B cell (primary cell): ENCODE results near the gene AFAP1L1. TPM values are rescaled to one million over a fixed set of nuclear protein-coding genes. Genes with fewer than 3 reads are reported as not detected.

Experiments
- ATAC-seq: fragments of 200-7000 bp; cut with Tn5 transposase; one replicate; pipeline ENCODE4 v1.10.0; 2021; ENCODE audit warnings: low read depth, mild to moderate bottlenecking, moderate number of reproducible peaks, moderate library complexity
- CTCF ChIA-PET: fragments of 350-600 bp; sonication (Branson Sonifier 250); formaldehyde crosslinking; loops from one replicate; lab custom pipeline; 2021; ENCODE audit warnings: antibody characterized with exemption, inconsistent platforms; lab: Charles Lee
- POLR2A ChIA-PET: fragments of 350-600 bp; sonication (Branson Sonifier 250); formaldehyde crosslinking; loops from one replicate; lab custom pipeline; 2021; ENCODE audit warnings: antibody characterized with exemption; lab: Charles Lee
- DNase-seq: peaks from one replicate; pipeline ENCODE4 v3.0.0; 2013
- H2AFZ ChIP-seq: 2 replicates; pipeline ENCODE4 v1.6.1; 2012; ENCODE audit warnings: mild to moderate bottlenecking, low read depth, low read length; ENCODE audit not compliant: insufficient read depth, poor library complexity, severe bottlenecking
- H3K27ac ChIP-seq, 2 donors: 1 replicate in 1 of 2; 2 replicates in 1 of 2; pipeline ENCODE4 v1.5.1; 2012 to 2013; ENCODE audit warnings: low read length in 2 of 2, mild to moderate bottlenecking in 2 of 2, moderate library complexity in 1 of 2
- H3K27me3 ChIP-seq, 4 experiments: fragments of 200-600 bp in 1 of 4; sonication (generic) in 1 of 4; replicated peaks in 1 of 4; 1 replicate in 2 of 4; 2 replicates in 2 of 4; pipeline versions ENCODE4 v1.6.1 to v1.7.0; 2013 to 2016; ENCODE audit warnings: low read length in 3 of 4, mild to moderate bottlenecking in 2 of 4, mixed read lengths in 1 of 4, moderate library complexity in 1 of 4; ENCODE audit not compliant: insufficient read depth in 4 of 4, control insufficient read depth in 3 of 4; ENCODE audit errors: control extremely low read depth in 1 of 4
- H3K36me3 ChIP-seq, 2 experiments: replicated peaks in 1 of 2; 1 replicate in 1 of 2; 2 replicates in 1 of 2; pipeline versions ENCODE4 v1.6.1 to v1.7.1; 2013; ENCODE audit warnings: low read length in 1 of 2; ENCODE audit not compliant: insufficient read depth in 2 of 2, control insufficient read depth in 1 of 2; ENCODE audit errors: control extremely low read depth in 1 of 2, extremely low read depth in 1 of 2
- H3K4me1 ChIP-seq, 2 donors: fragments of 200-600 bp in 1 of 2; sonication (generic) in 1 of 2; 1 replicate in 1 of 2; 2 replicates in 1 of 2; pipeline versions ENCODE4 v1.5.1 to v1.6.1; 2013 to 2017; ENCODE audit warnings: low read length in 2 of 2; ENCODE audit not compliant: control insufficient read depth in 2 of 2, insufficient read depth in 2 of 2
- H3K4me2 ChIP-seq: replicated peaks from 2 replicates; pipeline ENCODE3; 2012; ENCODE audit warnings: mild to moderate bottlenecking, low read depth, low read length; ENCODE audit not compliant: poor library complexity, severe bottlenecking
- H3K4me3 ChIP-seq, 5 experiments: fragments of 200-600 bp in 1 of 5; sonication (generic) in 1 of 5; 1 replicate in 3 of 5; 2 replicates in 2 of 5; pipeline versions ENCODE4 v1.5.1 to v1.7.0; 2011 to 2016; ENCODE audit warnings: low read length in 4 of 5, mild to moderate bottlenecking in 4 of 5, low read depth in 2 of 5, control low read depth in 1 of 5, moderate library complexity in 1 of 5; ENCODE audit not compliant: insufficient read depth in 1 of 5; ENCODE audit errors: control extremely low read depth in 1 of 5, extremely low read depth in 1 of 5
- H3K79me2 ChIP-seq: fragments of 200-600 bp; sonication (generic); one replicate; pipeline ENCODE4 v1.6.0; 2016; ENCODE audit warnings: low read length; ENCODE audit not compliant: control insufficient read depth, insufficient read depth
- H3K9ac ChIP-seq: fragments of 200-600 bp; sonication (generic); 2 replicates; pipeline ENCODE4 v1.6.1; 2017; ENCODE audit warnings: mild to moderate bottlenecking, low read length, moderate library complexity
- H3K9me3 ChIP-seq, 3 donors: one replicate each; pipeline versions ENCODE4 v1.6.1 to v1.7.1; 2013; ENCODE audit warnings: low read length in 2 of 3; ENCODE audit not compliant: control insufficient read depth in 2 of 3, insufficient read depth in 1 of 3; ENCODE audit errors: control extremely low read depth in 1 of 3
- H4K20me1 ChIP-seq: 2 replicates; pipeline ENCODE4 v1.6.0; 2012; ENCODE audit warnings: mild to moderate bottlenecking, low read length; ENCODE audit not compliant: insufficient read depth, control insufficient read depth, poor library complexity, severe bottlenecking
- H3K27ac Mint-ChIP-seq: one replicate; pipeline ENCODE4 v1.8.0; 2021; ENCODE audit warnings: mixed read lengths
- H3K27me3 Mint-ChIP-seq: one replicate; pipeline ENCODE4 v1.8.0; 2021; ENCODE audit warnings: mixed read lengths
- H3K4me1 Mint-ChIP-seq: one replicate; pipeline ENCODE4 v1.8.0; 2021; ENCODE audit warnings: mixed read lengths
- H3K4me3 Mint-ChIP-seq: one replicate; pipeline ENCODE4 v1.8.0; 2021; ENCODE audit warnings: mixed read lengths
- H3K9me3 Mint-ChIP-seq: one replicate; pipeline ENCODE4 v1.8.0; 2022; ENCODE audit warnings: mixed read lengths; ENCODE audit not compliant: insufficient read depth
- EZH2 ChIP-seq: IDR thresholded peaks from 2 replicates; pipeline ENCODE4 v1.6.1; 2012; ENCODE audit warnings: borderline replicate concordance, low read depth, mild to moderate bottlenecking, moderate library complexity, low read length; ENCODE audit not compliant: insufficient read depth, poor library complexity, severe bottlenecking
- WGBS: methylation state at CpG from one replicate; pipeline ENCODE4 v1.1.5; 2013; ENCODE audit warnings: missing lambda C conversion rate; ENCODE audit not compliant: insufficient coverage; 5-methylcytosine and 5-hydroxymethylcytosine counted together
- intact Hi-C: fragments of 100-400 bp; cut with micrococcal nuclease; formaldehyde crosslinking; loops from one replicate; pipeline ENCODE4 v1.10.0; 2022
- polyA plus RNA-seq: library from polyadenylated mRNA; depleted of rRNA; stranded (reverse); fragments of >200 nt; gene quantifications from 2 replicates; pipeline ENCODE4 v1.2.3, GENCODE V29; 2012
- total RNA-seq, 2 donors: library from RNA; stranded (reverse); fragments of 120-200 nt in 1 of 2; gene quantifications; 1 replicate in 1 of 2; 2 replicates in 1 of 2; pipeline versions ENCODE4 v1.2.3 to v1.2.4, GENCODE V29; 2013 to 2022
- TF ChIP-seq, protein P1 (sequence below): fragments of 200-600 bp; IDR thresholded peaks from one replicate; pipeline ENCODE4 v1.8.0; 2022; ENCODE audit warnings: antibody characterized with exemption, mild to moderate bottlenecking

The AFAP1L1 gene
- total and polyA plus RNA-seq, 2 donors (not counting 1 experiment from before 2014, with no cell fraction given): not detected

DNA sequence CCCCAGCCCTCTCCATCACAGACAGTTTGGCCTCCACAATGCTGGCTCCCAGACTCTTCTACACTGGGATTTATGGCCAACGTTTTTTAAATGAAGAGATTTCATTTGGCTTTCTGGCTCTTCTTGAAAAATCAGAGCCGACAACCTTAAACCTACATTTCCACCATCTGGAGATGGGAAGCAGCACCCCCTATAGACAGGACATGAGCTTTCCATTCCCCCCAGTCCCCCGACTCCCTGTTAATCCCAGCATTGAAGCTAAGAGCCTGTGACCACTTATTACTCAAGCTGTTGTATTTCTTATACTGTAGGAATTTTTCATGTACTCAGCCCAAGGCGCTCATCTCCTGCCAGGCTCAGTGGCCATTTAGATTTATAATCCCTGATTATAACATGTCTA lies 34.0 kb upstream of the AFAP1L1 start:
- Histone ChIP-seq H4K20me1 (no peaks in the 10 kb centered on the region), H2AFZ (no peak overlapping the region), H3K36me3 (no peaks in the 10 kb centered on the region), H3K27ac (no peak overlapping the region), H3K4me3 (no peak overlapping the region), H3K9me3 (peaks cover 0 to 15% (median 0%) of the 10 kb centered on the region in 3 donors), H3K4me2 (no peak overlapping the region), H3K27me3 (peaks cover 0 to 6% (median 0%) of the 10 kb centered on the region in 4 experiments), H3K9ac (no peak overlapping the region), H3K4me1 (peaks cover 7 to 10% of the 10 kb centered on the region in 2 donors), H3K79me2 (no peaks in the 10 kb centered on the region)
- Mint-ChIP-seq H3K4me1 (peaks cover 10% of the 10 kb centered on the region), H3K4me3 (no peak overlapping the region), H3K27ac (no peak overlapping the region), H3K27me3 (peaks cover 34% of the 10 kb centered on the region), H3K9me3 (no peaks in the 10 kb centered on the region)
- CTCF ChIA-PET: no interaction called here
- 80% methylated on average over 1 of the region's 4 CpGs for WGBS
- TF ChIP-seq, protein P1, sequence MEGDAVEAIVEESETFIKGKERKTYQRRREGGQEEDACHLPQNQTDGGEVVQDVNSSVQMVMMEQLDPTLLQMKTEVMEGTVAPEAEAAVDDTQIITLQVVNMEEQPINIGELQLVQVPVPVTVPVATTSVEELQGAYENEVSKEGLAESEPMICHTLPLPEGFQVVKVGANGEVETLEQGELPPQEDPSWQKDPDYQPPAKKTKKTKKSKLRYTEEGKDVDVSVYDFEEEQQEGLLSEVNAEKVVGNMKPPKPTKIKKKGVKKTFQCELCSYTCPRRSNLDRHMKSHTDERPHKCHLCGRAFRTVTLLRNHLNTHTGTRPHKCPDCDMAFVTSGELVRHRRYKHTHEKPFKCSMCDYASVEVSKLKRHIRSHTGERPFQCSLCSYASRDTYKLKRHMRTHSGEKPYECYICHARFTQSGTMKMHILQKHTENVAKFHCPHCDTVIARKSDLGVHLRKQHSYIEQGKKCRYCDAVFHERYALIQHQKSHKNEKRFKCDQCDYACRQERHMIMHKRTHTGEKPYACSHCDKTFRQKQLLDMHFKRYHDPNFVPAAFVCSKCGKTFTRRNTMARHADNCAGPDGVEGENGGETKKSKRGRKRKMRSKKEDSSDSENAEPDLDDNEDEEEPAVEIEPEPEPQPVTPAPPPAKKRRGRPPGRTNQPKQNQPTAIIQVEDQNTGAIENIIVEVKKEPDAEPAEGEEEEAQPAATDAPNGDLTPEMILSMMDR: no peak
- DNase-seq (no peak), ATAC-seq (no peak)
- intact Hi-C loops: no loop called here
- POLR2A ChIA-PET: no interaction called here

DNA sequence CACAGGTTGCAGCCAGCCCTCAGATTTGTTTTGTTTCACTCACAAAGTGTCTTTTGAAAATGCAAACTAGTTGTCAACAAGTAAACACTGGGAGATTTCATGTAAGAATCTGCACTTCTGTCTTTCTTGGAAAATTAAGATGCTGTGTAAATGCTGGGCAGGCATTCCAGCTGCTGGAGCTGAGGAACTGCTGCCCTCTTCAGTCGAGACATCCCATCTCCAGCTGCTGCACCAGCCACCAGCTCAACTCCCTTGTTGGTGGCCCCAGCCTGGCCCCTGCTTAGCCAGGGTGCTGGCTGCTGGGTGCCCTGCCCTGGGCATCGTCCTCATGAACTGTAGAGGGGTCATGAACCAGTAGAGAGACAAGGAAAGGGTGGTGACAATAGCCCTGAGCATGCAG lies 33.1 kb upstream of the AFAP1L1 start:
- Mint-ChIP-seq H3K27ac (no peak overlapping the region), H3K4me3 (no peak overlapping the region), H3K4me1 (peaks cover 10% of the 10 kb centered on the region), H3K27me3 (peaks cover 32% of the 10 kb centered on the region), H3K9me3 (no peaks in the 10 kb centered on the region)
- POLR2A ChIA-PET: no interaction called here
- peaks cover 0 to 6% (median 0%) of the 10 kb centered on the region in 4 experiments for H3K27me3 ChIP-seq
- no peaks in the 10 kb centered on the region for H3K79me2 ChIP-seq
- DNase-seq: no peak
- CTCF ChIA-PET: no interaction called here
- intact Hi-C loops: no loop called here
- no peaks in the 10 kb centered on the region for H4K20me1 ChIP-seq
- H3K36me3 ChIP-seq: no peaks in the 10 kb centered on the region
- no peak for ATAC-seq
- 51% methylated on average over 2 of the region's 2 CpGs for WGBS
- H3K27ac ChIP-seq: no peak overlapping the region
- H3K9me3 ChIP-seq: peaks cover 0 to 15% (median 0%) of the 10 kb centered on the region in 3 donors
- H3K4me2 ChIP-seq: no peak overlapping the region
- H2AFZ ChIP-seq: no peak overlapping the region
- H3K4me1 ChIP-seq: peaks cover 7 to 10% of the 10 kb centered on the region in 2 donors
- H3K9ac ChIP-seq: no peak overlapping the region
- TF ChIP-seq EZH2: no peak
- TF ChIP-seq, protein P1: no peak
- H3K4me3 ChIP-seq: no peak overlapping the region
